Measurements from ENCODE around the gene SOWAHA.
"Not testable (repeated sequence)": the region's sequence is repeated elsewhere in the genome, so short reads cannot be mapped to it uniquely, and the experiment has no call there.

The SOWAHA gene

GRCh38 chr5:132778129-132778528, 35.0 kb upstream of the SOWAHA start:
- DNase-seq = no peak

DNA sequence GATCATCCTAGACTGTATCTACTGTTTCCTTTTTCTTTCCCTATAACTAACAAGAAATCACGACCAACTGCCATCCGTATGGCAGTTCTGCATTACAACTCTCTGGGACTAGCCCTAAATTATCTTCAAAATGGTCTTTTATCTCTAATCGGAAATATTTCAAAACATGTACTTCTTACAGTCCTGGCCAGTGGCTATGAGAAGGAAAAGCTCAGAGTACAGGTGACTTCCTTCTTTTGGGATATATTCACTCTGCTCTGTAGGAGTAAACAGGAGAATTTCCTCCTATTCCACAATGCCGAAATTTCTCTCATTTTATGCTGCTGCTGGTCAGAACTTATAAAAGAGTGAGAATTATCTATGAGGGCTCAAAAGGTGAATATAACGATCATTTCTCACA, 34.2 kb upstream of the SOWAHA start:
- no peak for DNase-seq

DNA sequence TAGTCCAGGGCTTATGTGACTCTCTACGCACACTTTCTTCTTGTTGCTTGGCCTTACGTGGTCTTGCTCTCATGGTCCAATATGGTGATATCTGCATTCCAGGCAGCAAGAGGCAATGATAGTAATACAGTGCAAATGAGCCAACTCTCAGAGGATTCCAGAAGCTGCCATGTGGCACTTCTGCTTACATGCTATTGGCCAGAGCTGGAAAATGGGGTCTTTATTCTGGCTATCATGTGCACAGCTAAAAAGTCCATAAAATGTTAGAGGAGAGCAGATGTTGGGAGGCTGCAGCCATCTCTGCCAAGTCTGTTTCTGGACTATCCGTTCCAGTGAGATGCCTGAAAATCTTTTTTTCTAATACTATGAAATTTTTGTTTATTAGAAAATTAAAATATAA, 33.1 kb upstream of the SOWAHA start:
- no peak for DNase-seq

DNA sequence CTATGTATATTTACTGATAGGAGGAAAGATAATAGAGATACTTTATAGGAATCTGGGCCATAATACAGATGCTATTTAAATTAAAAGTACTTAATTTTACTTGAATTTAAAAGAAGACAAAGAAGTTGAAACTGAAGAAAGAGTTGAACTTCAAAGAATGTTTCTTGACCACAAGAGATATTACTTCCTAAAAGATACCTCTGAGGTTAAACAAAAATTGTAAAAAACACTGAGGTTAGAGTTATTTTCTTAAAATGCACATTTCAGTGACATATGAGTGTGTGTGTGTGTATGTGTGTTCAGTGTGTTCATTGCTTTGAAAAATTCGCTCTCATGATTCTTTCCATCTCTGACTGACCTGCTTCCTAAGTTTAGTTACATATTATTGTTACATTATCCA, 32.5 kb upstream of the SOWAHA start:
- no peak for DNase-seq

- DNase-seq = no peak
Observed at GRCh38 chr5:132781029-132781428, 32.1 kb upstream of the SOWAHA start.

DNA sequence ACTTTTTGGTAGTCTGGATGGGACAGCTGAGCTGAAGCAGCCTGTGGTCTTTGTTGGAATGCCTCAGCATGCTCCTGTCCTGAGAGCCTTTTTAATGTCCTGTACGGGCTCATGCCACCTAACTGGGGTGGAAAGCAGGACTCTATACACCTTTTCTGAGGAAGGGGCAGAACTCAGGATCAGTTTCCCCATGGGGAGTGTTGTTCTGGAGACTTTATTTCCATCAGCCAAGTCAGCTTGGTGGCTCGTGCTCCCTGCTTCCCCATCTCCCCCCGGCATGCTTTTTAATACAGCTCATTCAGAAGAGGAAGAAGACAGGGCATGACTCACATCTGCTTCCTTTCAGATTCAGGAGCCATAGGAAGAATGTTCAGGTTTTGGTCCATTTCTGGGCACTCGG, 31.0 kb upstream of the SOWAHA start:
- no peak for DNase-seq

DNA sequence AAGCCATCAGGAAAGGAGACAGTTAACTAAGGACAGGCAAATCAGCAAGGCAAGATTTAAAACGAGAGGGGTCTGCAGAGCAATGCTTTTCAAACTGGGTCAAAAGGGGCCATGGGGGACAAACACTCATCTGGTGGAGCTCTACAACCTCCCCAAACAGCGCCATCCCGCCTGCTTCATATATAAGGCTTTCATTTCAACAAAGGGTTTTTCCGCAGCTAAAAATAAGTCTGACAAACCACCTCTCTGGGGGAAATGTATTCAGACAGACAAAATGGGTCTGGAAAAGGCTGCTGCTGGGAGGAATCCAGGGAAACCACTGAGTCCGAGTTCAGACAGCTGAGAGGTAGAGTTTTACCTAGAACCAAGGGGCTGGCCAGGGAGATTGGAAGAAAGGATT, 27.7 kb upstream of the SOWAHA start:
- no peak for DNase-seq

DNA sequence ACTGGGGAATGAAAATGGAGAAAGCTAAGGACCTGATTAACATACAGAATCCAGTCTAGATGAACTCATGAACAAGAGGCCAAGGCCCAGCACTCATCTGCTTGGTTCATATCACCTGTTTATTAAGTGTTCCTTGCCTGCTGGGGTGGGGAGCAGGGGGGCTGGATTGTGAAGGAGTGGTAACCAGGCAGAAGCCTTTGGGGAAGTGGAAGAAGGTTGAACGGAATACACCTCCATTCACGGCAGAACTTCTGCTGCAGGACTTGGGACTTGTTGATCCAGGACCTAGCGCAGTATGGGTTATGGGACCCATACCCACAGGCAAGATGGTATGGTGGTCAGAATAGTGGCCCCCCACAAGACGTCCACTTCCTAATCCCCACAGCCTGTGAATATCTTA, 27.2 kb upstream of the SOWAHA start:
- no peak for DNase-seq

- DNase-seq = no peak
Observed at GRCh38 chr5:132787076-132787475, 26.0 kb upstream of the SOWAHA start.

GRCh38 chr5:132788508-132788907, 24.6 kb upstream of the SOWAHA start:
- no peak for DNase-seq

DNA sequence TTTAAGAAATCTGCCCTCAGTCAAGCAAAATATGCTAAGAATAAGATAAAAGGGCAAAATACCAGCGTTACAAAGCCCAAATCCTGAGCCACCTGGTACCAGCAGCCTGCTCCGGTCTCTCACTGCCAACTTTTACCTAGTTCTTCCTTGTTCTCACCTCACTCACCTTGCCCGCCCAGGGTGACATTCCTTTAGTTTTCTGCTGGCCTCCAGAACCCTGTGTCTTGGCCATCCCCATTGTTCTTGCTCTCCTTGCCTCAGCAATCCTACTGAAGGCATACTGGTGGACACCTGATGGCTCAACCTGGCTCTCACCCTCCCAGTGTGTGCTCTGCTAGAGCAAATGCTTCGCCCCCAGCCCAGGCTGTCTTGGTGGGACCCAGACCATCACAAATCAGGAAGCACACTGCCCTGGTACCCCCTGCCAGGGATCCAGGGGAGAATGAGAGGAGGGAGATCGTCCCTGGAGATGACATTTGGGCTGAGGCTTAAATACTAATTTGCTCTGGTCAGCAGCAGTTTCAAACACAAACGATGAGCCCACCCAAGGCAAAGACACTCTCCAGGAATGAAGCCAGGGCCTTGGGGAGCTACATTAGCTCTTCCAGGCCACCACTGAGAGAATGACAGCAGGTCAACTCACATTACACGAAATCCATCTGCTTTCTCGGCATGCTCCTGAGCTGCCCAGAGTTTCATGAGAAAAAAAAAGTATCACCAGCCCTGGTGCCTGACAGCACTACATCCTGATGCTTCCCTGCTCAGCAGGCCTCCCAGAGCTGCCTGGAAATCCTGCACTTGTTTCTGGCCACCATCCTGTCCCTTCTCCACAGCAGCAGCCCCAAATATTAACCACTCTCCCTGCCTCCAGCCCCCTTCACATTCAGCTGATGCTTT, 23.9 kb upstream of the SOWAHA start:
- no peak for DNase-seq

- no peak for DNase-seq
Observed at GRCh38 chr5:132790201-132790865, 22.8 kb upstream of the SOWAHA start.

GRCh38 chr5:132791026-132791425, 22.1 kb upstream of the SOWAHA start:
- no peak for DNase-seq

GRCh38 chr5:132797651-132798050, 15.5 kb upstream of the SOWAHA start:
- no peak for DNase-seq

- no peak for DNase-seq
Observed at GRCh38 chr5:132799392-132799791, 13.7 kb upstream of the SOWAHA start.

DNA sequence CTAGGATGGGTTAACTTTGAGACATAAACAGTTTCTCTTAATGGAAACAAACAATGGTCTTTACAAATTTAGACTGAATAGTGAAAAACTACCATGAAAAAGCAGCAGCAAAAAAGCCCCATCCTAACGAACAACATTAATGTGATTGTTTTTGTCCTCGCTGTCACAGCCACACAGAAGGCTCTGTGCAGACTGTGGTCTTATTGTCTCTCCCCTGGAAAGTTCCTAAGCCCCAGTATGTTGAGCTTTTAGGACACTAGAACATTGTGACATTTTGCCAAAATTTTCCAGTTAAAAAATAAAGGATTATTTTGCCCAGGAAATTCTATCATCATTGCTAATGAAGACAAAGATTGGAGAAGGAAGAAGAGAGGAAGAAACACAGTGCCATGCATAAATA, 12.6 kb upstream of the SOWAHA start:
- no peak for DNase-seq

- no peak for DNase-seq
Observed at GRCh38 chr5:132802044-132802684, 10.9 kb upstream of the SOWAHA start.

- DNase-seq = not testable (repeated sequence)
Observed at GRCh38 chr5:132802685-132803066, 10.4 kb upstream of the SOWAHA start.

DNA sequence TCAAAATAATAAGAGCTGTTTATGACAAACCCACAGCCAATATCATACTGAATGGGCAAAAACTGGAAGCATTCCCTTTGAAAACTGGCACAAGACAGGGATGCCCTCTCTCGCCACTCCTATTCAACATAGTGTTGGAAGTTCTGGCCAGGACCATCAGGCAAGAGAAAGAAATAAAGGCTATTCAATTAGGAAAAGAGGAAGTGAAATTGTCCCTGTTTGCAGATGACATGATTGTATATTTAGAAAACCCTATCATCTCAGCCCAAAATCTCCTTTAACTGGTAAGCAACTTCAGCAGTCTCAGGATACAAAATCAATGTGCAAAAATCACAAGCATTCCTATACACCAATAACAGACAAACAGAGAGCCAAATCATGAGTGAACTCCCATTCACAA, 8.9 kb upstream of the SOWAHA start:
- DNase-seq = not testable (repeated sequence)

GRCh38 chr5:132805872-132806271, 7.2 kb upstream of the SOWAHA start:
- not testable (repeated sequence) for DNase-seq

DNA sequence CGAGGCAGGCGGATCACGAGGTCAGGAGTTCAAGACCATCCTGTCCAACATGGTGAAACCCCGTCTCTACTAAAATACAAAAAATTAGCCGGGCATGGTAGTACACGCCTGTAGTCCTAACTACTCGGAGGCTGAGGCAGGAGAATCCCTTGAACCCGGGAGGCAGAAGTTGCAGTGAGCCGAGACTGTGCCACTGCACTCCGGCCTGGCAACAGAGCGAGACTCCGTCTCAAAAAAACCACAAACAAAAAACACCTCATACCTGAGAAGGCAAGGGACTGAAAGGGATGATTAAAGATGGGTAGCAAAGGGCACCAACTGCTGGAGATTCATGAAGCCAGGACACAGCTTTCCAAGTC, 6.3 kb upstream of the SOWAHA start:
- not testable (repeated sequence) for DNase-seq

GRCh38 chr5:132807163-132807838, 5.8 kb upstream of the SOWAHA start:
- no peak for DNase-seq

DNA sequence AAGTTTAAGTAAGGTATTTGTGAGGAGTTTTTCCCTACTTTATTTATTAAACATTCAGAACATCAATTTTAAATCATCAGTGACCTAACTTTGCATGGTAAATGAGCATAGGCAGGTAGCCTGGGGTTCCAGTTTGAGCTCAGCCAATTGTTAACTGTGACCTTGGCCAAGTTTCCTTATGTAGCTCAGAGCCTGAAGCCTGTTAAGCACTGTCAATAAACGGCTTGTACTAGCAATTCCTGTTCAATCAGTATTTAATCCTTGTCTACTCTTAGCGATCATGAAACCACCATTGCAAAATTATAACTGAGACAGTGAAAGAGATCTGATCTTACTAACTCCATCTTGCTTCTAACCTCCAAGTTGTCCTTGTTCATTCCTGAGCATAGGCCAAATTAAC, 4.7 kb upstream of the SOWAHA start:
- no peak for DNase-seq

Data from stimulated activated CD4-positive, alpha-beta T cell treated with anti-CD3 and anti-CD28 coated beads, Interleukin-4, amount 100 ng/mL, for 4 hours (primary cell).